ENCODE measurements around the gene VN1R2. TPM values are rescaled to one million over a fixed set of nuclear protein-coding genes. Genes with fewer than 3 reads are reported as not detected.

The VN1R2 gene, protein sequence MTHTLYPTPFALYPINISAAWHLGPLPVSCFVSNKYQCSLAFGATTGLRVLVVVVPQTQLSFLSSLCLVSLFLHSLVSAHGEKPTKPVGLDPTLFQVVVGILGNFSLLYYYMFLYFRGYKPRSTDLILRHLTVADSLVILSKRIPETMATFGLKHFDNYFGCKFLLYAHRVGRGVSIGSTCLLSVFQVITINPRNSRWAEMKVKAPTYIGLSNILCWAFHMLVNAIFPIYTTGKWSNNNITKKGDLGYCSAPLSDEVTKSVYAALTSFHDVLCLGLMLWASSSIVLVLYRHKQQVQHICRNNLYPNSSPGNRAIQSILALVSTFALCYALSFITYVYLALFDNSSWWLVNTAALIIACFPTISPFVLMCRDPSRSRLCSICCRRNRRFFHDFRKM
- not detected in 2 replicates for total RNA-seq

DNA sequence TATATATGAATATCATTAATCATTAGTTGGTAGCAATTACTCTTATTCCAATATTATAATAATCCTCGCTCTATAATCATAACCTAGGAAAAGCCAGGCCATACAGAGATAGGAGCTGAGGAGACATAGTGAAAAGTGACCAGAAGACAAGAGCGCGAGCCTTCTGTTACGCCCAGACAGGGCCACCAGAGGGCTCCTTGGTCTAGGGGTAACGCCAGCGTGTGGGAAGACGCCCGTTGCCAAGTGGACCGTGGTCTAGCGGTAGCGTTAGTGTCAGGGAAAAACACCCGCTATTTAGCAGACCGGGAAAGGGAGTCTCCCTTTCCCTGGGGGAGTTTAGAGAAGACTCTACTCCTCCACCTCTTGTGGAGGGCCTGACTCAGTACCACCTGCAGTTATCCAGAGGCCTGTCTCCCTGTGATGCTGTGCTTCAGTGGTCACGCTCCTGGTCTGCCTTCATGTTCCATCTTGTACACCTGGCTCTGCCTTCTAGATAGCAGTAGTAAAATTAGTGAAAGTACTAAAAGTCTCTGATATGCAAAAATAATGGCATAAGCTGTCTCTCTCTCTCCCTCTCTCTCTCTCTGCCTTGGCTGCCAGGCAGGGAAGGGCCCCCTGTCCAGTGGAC lies at the start of gene VN1R2:
Gene VN1R2 (plus strand): TSS at position 578 of the 628 bp plus-strand sequence. CDS start 84 bp downstream, outside the sequence.

DNA sequence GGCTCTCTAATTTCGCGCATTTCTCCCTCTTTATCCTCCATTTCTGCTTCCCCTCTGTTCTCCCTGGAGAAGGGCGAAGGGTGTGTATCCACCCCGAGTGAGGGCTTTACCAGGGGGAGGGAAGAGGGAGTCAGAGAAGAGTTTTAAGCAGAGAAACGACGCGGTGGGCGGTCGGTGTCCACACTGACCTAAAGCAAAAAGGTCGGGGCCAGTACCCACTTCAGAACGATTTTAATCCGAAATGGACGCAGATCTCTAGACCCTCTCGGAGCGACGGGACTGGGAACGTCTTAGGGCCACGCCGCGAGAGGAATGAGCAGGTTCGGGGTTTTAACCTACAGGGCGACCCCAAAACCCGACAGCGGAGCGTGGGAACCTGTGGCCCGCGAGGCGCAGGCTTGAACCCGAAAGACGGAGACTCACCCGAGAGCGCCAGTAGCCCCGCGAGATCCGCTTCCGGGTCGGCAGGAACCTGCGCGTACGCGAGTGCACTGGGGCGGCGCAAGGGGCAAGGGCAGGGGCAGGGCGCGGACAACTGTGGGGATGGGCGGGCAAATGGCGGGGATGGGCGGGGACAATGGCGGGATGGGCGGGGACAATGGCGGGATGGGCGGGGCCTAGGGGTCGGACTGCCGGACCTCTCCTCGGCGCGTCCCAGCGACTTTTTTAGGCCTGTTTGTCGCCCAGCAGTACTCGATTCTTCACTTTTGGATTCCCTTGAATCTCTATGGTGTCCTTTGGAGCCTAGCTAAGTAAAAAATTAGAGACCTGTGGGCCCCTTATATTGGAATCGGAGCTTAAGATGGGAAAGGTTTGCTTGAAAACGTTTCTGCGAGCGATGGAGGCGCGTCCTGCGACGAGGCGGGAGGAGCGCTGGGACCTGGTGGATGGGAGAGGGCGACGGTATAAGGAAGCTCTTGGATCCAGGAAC lies 3.4 kb upstream of the VN1R2 start, which contains the start of gene ZNF677:
Gene ZNF677 (minus strand): TSS at position 463 of the 931 bp plus-strand sequence. CDS start 3,323 bp downstream, outside the sequence.

DNA sequence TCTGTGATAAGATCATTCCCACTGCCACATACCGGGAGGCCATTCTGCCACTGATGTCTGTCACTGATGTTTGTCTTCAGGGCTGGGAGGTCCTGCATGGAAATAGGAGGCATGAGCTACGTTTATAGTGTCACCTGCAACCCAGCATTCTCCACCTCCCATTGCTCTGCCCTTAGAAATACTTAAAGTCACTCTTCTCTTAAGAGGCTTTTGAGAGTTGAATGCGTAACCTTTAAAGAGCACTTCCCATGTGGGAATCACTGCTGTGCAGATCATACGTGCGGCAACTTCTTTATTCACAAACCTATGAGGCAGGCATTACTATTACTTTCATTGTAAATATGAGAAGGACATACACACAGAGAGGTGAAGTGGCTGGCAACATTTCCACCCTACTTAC lies 9.5 kb downstream of the VN1R2 start, which contains the start of gene VN1R4:
Gene VN1R4 (minus strand): TSS at position 101 of the 400 bp plus-strand sequence. CDS start 58 bp downstream, at position 43.

Other genes with a start within 250 kb of the VN1R2 start
- gene ERVV-1, start 244.4 kb upstream of the VN1R2 start, total RNA-seq, result not detected in 2 replicates
- gene ERVV-2, start 213.6 kb upstream of the VN1R2 start, total RNA-seq, result not detected in 2 replicates
- gene ZNF160, start 154.9 kb upstream of the VN1R2 start, total RNA-seq, result 32.8 and 32.9 TPM in 2 replicates
- 2.7 and 7.0 TPM in 2 replicates for gene ZNF415, start 125.4 kb upstream of the VN1R2 start, total RNA-seq
- 6.6 and 8.0 TPM in 2 replicates for gene ZNF347, start 99.2 kb upstream of the VN1R2 start, total RNA-seq
- 2.6 and 3.1 TPM in 2 replicates for gene ZNF665, start 64.9 kb upstream of the VN1R2 start, total RNA-seq
- 22.5 and 26.7 TPM in 2 replicates for gene ZNF677, start 3.4 kb upstream of the VN1R2 start, total RNA-seq
- gene VN1R4, start 9.4 kb downstream of the VN1R2 start, total RNA-seq, result not detected in 2 replicates
- gene ZNF845, start 75.5 kb downstream of the VN1R2 start, total RNA-seq, result 5.0 and 8.3 TPM in 2 replicates
- 3.1 and 11.6 TPM in 2 replicates for gene ZNF525, start 107.4 kb downstream of the VN1R2 start, total RNA-seq
- gene ZNF765, start 136.9 kb downstream of the VN1R2 start, total RNA-seq, result 7.4 and 13.0 TPM in 2 replicates
- gene ZNF761, start 173.7 kb downstream of the VN1R2 start, total RNA-seq, result 10.1 and 11.0 TPM in 2 replicates
- gene ZNF813, start 209.4 kb downstream of the VN1R2 start, total RNA-seq, result 2.0 and 2.2 TPM in 2 replicates